Measurements from ENCODE around the gene FHL1. TPM values are rescaled to one million over a fixed set of nuclear protein-coding genes. Genes with fewer than 3 reads are reported as not detected.
A peak's percentile ranks its signal among the peaks of the same experiment; 100 is the strongest.

The FHL1 gene
- total RNA-seq, 2 experiments from 2014 or later, result 19.3 to 19.8 TPM

- Mint-ChIP-seq H3K4me1 (peaks cover 1% of the 10 kb centered on the region), H3K27ac (no peak overlapping the region), H3K4me3 (no peak overlapping the region), H3K27me3 (no peaks in the 10 kb centered on the region), H3K36me3 (ENCODE audit: low read depth) (peaks cover 4% of the 10 kb centered on the region), H3K9me3 (ENCODE audit: low read depth) (no peaks in the 10 kb centered on the region)
- ChIA-PET CTCF (interaction anchor here (0.8 to 3.3 kb wide), 2 partner anchors 182 to 184 kb away, joined by 3 to 18 read pairs; no protein-coding TSS in a partner anchor), POLR2A (no interaction called here)
- ATAC-seq (no peak), DNase-seq (no peak)
- intact Hi-C loops (cut with DNase I, micrococcal nuclease), result no loop called here
Observed at GRCh38 chrX:136210806-136211205, 63.5 kb downstream of the FHL1 start.

- H3K4me1 Mint-ChIP-seq, result no peaks in the 10 kb centered on the region
- intact Hi-C loops (cut with DNase I, micrococcal nuclease), result no loop called here
Observed at GRCh38 chrX:136211766-136212556, 64.6 kb downstream of the FHL1 start.

GRCh38 chrX:136212557-136213111 lies 65.3 kb downstream of the FHL1 start:
- no peaks in the 10 kb centered on the region for H3K27me3 Mint-ChIP-seq
- intact Hi-C loops (cut with DNase I, micrococcal nuclease), result no loop called here

More at GRCh38 chrX:136211766-136212556, 64.6 kb downstream of the FHL1 start:
- ChIA-PET POLR2A (no interaction called here), CTCF (interaction anchor here (3.3 kb wide), 1 partner anchor 183 kb away, joined by 18 read pairs; no protein-coding TSS in a partner anchor)
- DNase-seq, result no peak
- Mint-ChIP-seq H3K36me3 (ENCODE audit: low read depth) (peaks cover 2% of the 10 kb centered on the region), H3K27ac (no peak overlapping the region), H3K9me3 (ENCODE audit: low read depth) (no peaks in the 10 kb centered on the region), H3K4me3 (no peak overlapping the region), H3K27me3 (no peaks in the 10 kb centered on the region)
- no peak for ATAC-seq

GRCh38 chrX:136214551-136214950 lies 67.2 kb downstream of the FHL1 start:
- CTCF ChIA-PET, result no interaction called here
- ATAC-seq, result no peak
- Mint-ChIP-seq H3K4me3 (no peak overlapping the region), H3K27me3 (no peaks in the 10 kb centered on the region), H3K4me1 (peaks cover 3% of the 10 kb centered on the region), H3K36me3 (ENCODE audit: low read depth) (peaks cover 8% of the 10 kb centered on the region), H3K9me3 (ENCODE audit: low read depth) (no peaks in the 10 kb centered on the region), H3K27ac (no peak overlapping the region)
- POLR2A ChIA-PET, result no interaction called here
- intact Hi-C loops (cut with DNase I, micrococcal nuclease), result no loop called here
- DNase-seq, result no peak

More at GRCh38 chrX:136212557-136213111, 65.3 kb downstream of the FHL1 start:
- DNase-seq (no peak), ATAC-seq (no peak)
- no peak overlapping the region for H3K4me3 Mint-ChIP-seq
- peaks cover 5% of the 10 kb centered on the region for H3K36me3 Mint-ChIP-seq (ENCODE audit: low read depth)
- POLR2A ChIA-PET, result no interaction called here
- no peaks in the 10 kb centered on the region for H3K9me3 Mint-ChIP-seq (ENCODE audit: low read depth)
- CTCF ChIA-PET, result interaction anchor here (0.6 kb wide), 1 partner anchor 234 kb away, joined by 3 read pairs; no protein-coding TSS in a partner anchor
- H3K4me1 Mint-ChIP-seq, result no peaks in the 10 kb centered on the region
- H3K27ac Mint-ChIP-seq, result no peak overlapping the region

- Mint-ChIP-seq H3K9me3 (ENCODE audit: low read depth) (no peaks in the 10 kb centered on the region), H3K4me1 (peaks cover 3% of the 10 kb centered on the region), H3K4me3 (no peak overlapping the region), H3K27me3 (no peaks in the 10 kb centered on the region), H3K36me3 (ENCODE audit: low read depth) (peaks cover 10% of the 10 kb centered on the region), H3K27ac (no peak overlapping the region)
- DNase-seq (no peak), ATAC-seq (no peak)
- POLR2A ChIA-PET, result no interaction called here
- CTCF ChIA-PET, result no interaction called here
- intact Hi-C loops (cut with DNase I, micrococcal nuclease), result no loop called here
Observed at GRCh38 chrX:136215559-136215958, 68.2 kb downstream of the FHL1 start.

GRCh38 chrX:136219893-136220292 lies 72.6 kb downstream of the FHL1 start:
- ATAC-seq (no peak), DNase-seq (no peak)
- Mint-ChIP-seq H3K36me3 (ENCODE audit: low read depth) (peaks cover 27% of the 10 kb centered on the region), H3K4me3 (no peak overlapping the region), H3K27ac (no peak overlapping the region), H3K27me3 (no peaks in the 10 kb centered on the region), H3K9me3 (ENCODE audit: low read depth) (no peaks in the 10 kb centered on the region), H3K4me1 (peaks cover 3% of the 10 kb centered on the region)
- intact Hi-C loops (cut with DNase I, micrococcal nuclease), result no loop called here
- ChIA-PET CTCF (no interaction called here), POLR2A (interaction anchor here (0.7 kb wide), 1 partner anchor 47 kb away, joined by 3 read pairs; no protein-coding TSS in a partner anchor)

- ChIA-PET POLR2A (no interaction called here), CTCF (no interaction called here)
- Mint-ChIP-seq H3K27me3 (no peaks in the 10 kb centered on the region), H3K4me3 (no peak overlapping the region), H3K9me3 (ENCODE audit: low read depth) (no peaks in the 10 kb centered on the region), H3K27ac (no peak overlapping the region), H3K4me1 (peaks cover 3% of the 10 kb centered on the region), H3K36me3 (ENCODE audit: low read depth) (peaks cover 28% of the 10 kb centered on the region)
- intact Hi-C loops (cut with DNase I, micrococcal nuclease), result no loop called here
- DNase-seq, result no peak
- ATAC-seq, result no peak
Observed at GRCh38 chrX:136220540-136220939, 73.2 kb downstream of the FHL1 start.

- Mint-ChIP-seq H3K9me3 (ENCODE audit: low read depth) (no peaks in the 10 kb centered on the region), H3K4me1 (peaks cover 3% of the 10 kb centered on the region), H3K27ac (no peak overlapping the region), H3K4me3 (no peak overlapping the region), H3K27me3 (no peaks in the 10 kb centered on the region), H3K36me3 (ENCODE audit: low read depth) (peaks cover 32% of the 10 kb centered on the region)
- DNase-seq (no peak), ATAC-seq (no peak)
- POLR2A ChIA-PET, result no interaction called here
- intact Hi-C loops (cut with DNase I, micrococcal nuclease), result no loop called here
- CTCF ChIA-PET, result no interaction called here
Observed at GRCh38 chrX:136220951-136221350, 73.6 kb downstream of the FHL1 start.

GRCh38 chrX:136221851-136222513 lies 74.6 kb downstream of the FHL1 start:
- H3K4me3 Mint-ChIP-seq, result no peak overlapping the region
- CTCF ChIA-PET, result no interaction called here
- no peak for ATAC-seq

GRCh38 chrX:136227074-136227473 lies 79.7 kb downstream of the FHL1 start:
- Mint-ChIP-seq H3K27ac (no peak overlapping the region), H3K36me3 (ENCODE audit: low read depth) (peaks cover 33% of the 10 kb centered on the region), H3K4me1 (peaks cover 16% of the 10 kb centered on the region), H3K4me3 (no peak overlapping the region), H3K9me3 (ENCODE audit: low read depth) (no peaks in the 10 kb centered on the region), H3K27me3 (no peaks in the 10 kb centered on the region)
- ChIA-PET CTCF (no interaction called here), POLR2A (no interaction called here)
- no peak for ATAC-seq
- intact Hi-C loops (cut with DNase I, micrococcal nuclease), result no loop called here
- DNase-seq, result no peak

More at GRCh38 chrX:136221851-136222513, 74.6 kb downstream of the FHL1 start:
- Mint-ChIP-seq H3K9me3 (ENCODE audit: low read depth) (no peaks in the 10 kb centered on the region), H3K27me3 (no peaks in the 10 kb centered on the region), H3K36me3 (ENCODE audit: low read depth) (peaks cover 36% of the 10 kb centered on the region), H3K4me1 (peaks cover 3% of the 10 kb centered on the region), H3K27ac (peak overlapping the region; percentile 4)
- no peak for DNase-seq
- intact Hi-C loops (cut with DNase I, micrococcal nuclease), result no loop called here
- POLR2A ChIA-PET, result no interaction called here

GRCh38 chrX:136227948-136228838 lies 80.9 kb downstream of the FHL1 start:
- peak; percentile 92 for ATAC-seq
- ChIA-PET CTCF (no interaction called here), POLR2A (no interaction called here)
- Mint-ChIP-seq H3K4me3 (no peak overlapping the region), H3K4me1 (peaks cover 16% of the 10 kb centered on the region), H3K27ac (peak overlapping the region; percentile 19), H3K27me3 (no peaks in the 10 kb centered on the region), H3K36me3 (ENCODE audit: low read depth) (peaks cover 27% of the 10 kb centered on the region), H3K9me3 (ENCODE audit: low read depth) (no peaks in the 10 kb centered on the region)
- peak; percentile 17 for DNase-seq
- intact Hi-C loops (cut with DNase I, micrococcal nuclease), result no loop called here

Data from activated CD4-positive, alpha-beta T cell treated with anti-CD3 and anti-CD28 coated beads for 36 hours (primary cell).